Mesenchymal stem cell (in vitro differentiated cells and primary cell): Measurements from ENCODE around the gene DNAJC2. TPM values are rescaled to one million over a fixed set of nuclear protein-coding genes. Genes with fewer than 3 reads are reported as not detected.
"Not testable (repeated sequence)": the region's sequence is repeated elsewhere in the genome, so short reads cannot be mapped to it uniquely, and the experiment has no call there.

Source experiments
- DNase-seq: peaks from one replicate; pipeline ENCODE4 v3.0.0-alpha.2; 2013
- H2AFZ ChIP-seq: one replicate; pipeline ENCODE4 v1.6.1; 2013; ENCODE audit warnings: low read depth, mild to moderate bottlenecking, control low read depth, inconsistent platforms, low read length, moderate library complexity
- H2AK5ac ChIP-seq: 2 replicates; pipeline ENCODE4 v1.6.1; 2013; ENCODE audit warnings: low read length, moderate library complexity, mild to moderate bottlenecking, inconsistent platforms; ENCODE audit not compliant: severe bottlenecking
- H2BK120ac ChIP-seq: one replicate; pipeline ENCODE4 v1.6.1; 2013; ENCODE audit warnings: low read depth, mild to moderate bottlenecking, inconsistent platforms, low read length, moderate library complexity
- H2BK12ac ChIP-seq, 2 experiments: one replicate each; pipeline ENCODE4 v1.6.1; 2013; ENCODE audit warnings: inconsistent platforms in 2 of 2, low read length in 2 of 2, mild to moderate bottlenecking in 2 of 2, moderate library complexity in 2 of 2, control low read depth in 1 of 2
- H2BK15ac ChIP-seq: one replicate; pipeline ENCODE4 v1.6.1; 2013; ENCODE audit warnings: mild to moderate bottlenecking, low read depth, inconsistent platforms; ENCODE audit not compliant: poor library complexity, severe bottlenecking
- H2BK5ac ChIP-seq: 2 replicates; pipeline ENCODE4 v1.6.1; 2013; ENCODE audit warnings: low read depth, mild to moderate bottlenecking, low read length, control low read depth, inconsistent platforms; ENCODE audit not compliant: poor library complexity, severe bottlenecking
- H3K14ac ChIP-seq, 2 experiments: one replicate each; pipeline ENCODE4 v1.6.1; 2013; ENCODE audit warnings: inconsistent platforms in 2 of 2, low read length in 2 of 2, control low read depth in 1 of 2, mild to moderate bottlenecking in 1 of 2, moderate library complexity in 1 of 2
- H3K18ac ChIP-seq, 2 experiments: one replicate each; pipeline ENCODE4 v1.6.1; 2013; ENCODE audit warnings: inconsistent platforms in 2 of 2, low read length in 2 of 2, control low read depth in 1 of 2, low read depth in 1 of 2, mild to moderate bottlenecking in 1 of 2
- H3K23ac ChIP-seq, 2 experiments: one replicate each; pipeline ENCODE4 v1.6.1; 2013; ENCODE audit warnings: inconsistent platforms in 2 of 2, low read length in 2 of 2, mild to moderate bottlenecking in 2 of 2, moderate library complexity in 2 of 2, control low read depth in 1 of 2
- H3K27ac ChIP-seq: 2 replicates; pipeline ENCODE4 v1.5.1; 2013; ENCODE audit warnings: mild to moderate bottlenecking, moderate library complexity, low read length, control low read depth, inconsistent platforms; ENCODE audit not compliant: poor library complexity, severe bottlenecking
- H3K27me3 ChIP-seq, 2 experiments: 2 replicates each; pipeline versions ENCODE4 v1.6.1 to v1.7.0; 2013; ENCODE audit warnings: low read length in 2 of 2, mild to moderate bottlenecking in 2 of 2, moderate library complexity in 2 of 2, control low read depth in 1 of 2, inconsistent platforms in 1 of 2; ENCODE audit not compliant: control insufficient read depth in 1 of 2, insufficient read depth in 1 of 2
- H3K36me3 ChIP-seq, 2 experiments: 2 replicates each; pipeline versions ENCODE4 v1.6.1 to v1.7.0; 2013; ENCODE audit warnings: low read length in 2 of 2, control low read depth in 1 of 2, inconsistent platforms in 1 of 2, low read depth in 1 of 2, mild to moderate bottlenecking in 1 of 2; ENCODE audit not compliant: insufficient read depth in 2 of 2, control insufficient read depth in 1 of 2
- H3K4ac ChIP-seq, 2 experiments: one replicate each; pipeline ENCODE4 v1.6.1; 2013; ENCODE audit warnings: inconsistent platforms in 2 of 2, low read length in 2 of 2, mild to moderate bottlenecking in 2 of 2, moderate library complexity in 2 of 2, control low read depth in 1 of 2, low read depth in 1 of 2
- H3K4me1 ChIP-seq: 2 replicates; pipeline ENCODE4 v1.6.1; 2013; ENCODE audit warnings: low read depth, low read length, control low read depth; ENCODE audit not compliant: control insufficient read depth, insufficient read depth
- H3K4me2 ChIP-seq: 2 replicates; pipeline ENCODE4 v1.6.1; 2013; ENCODE audit warnings: low read length, mild to moderate bottlenecking, inconsistent platforms; ENCODE audit not compliant: poor library complexity, severe bottlenecking
- H3K4me3 ChIP-seq, 2 experiments: 2 replicates each; pipeline versions ENCODE4 v1.5.1 to v1.7.0; 2013; ENCODE audit warnings: low read length in 2 of 2, mild to moderate bottlenecking in 2 of 2, control low read depth in 1 of 2, low read depth in 1 of 2; ENCODE audit not compliant: insufficient read depth in 1 of 2
- H3K79me1 ChIP-seq: replicated peaks from 2 replicates; pipeline ENCODE4 v1.6.1; 2013; ENCODE audit warnings: mild to moderate bottlenecking, control low read depth, low read length, inconsistent platforms; ENCODE audit not compliant: poor library complexity, severe bottlenecking
- H3K9ac ChIP-seq: 2 replicates; pipeline ENCODE4 v1.7.0; 2013; ENCODE audit warnings: mild to moderate bottlenecking, low read length, moderate library complexity
- H3K9me3 ChIP-seq: 2 replicates; pipeline ENCODE4 v1.7.0; 2013; ENCODE audit warnings: mild to moderate bottlenecking, low read length; ENCODE audit not compliant: control insufficient read depth
- H4K8ac ChIP-seq: one replicate; pipeline ENCODE4 v1.6.1; 2013; ENCODE audit warnings: inconsistent platforms, mild to moderate bottlenecking, low read length, moderate library complexity
- H4K91ac ChIP-seq: one replicate; pipeline ENCODE4 v1.6.1; 2013; ENCODE audit warnings: mild to moderate bottlenecking, low read length, inconsistent platforms
- WGBS: methylation state at CpG from one replicate; pipeline ENCODE4 v1.1.7; 2013; ENCODE audit warnings: mixed read lengths; 5-methylcytosine and 5-hydroxymethylcytosine counted together
- small RNA-seq: library from polyadenylated mRNA; stranded (forward); fragments of <200 nt; extraction: miRNeasy Mini kit (QIAGEN cat#:217004); gene quantifications from one replicate; pipeline ENCODE3, GENCODE V24; 2013; ENCODE audit warnings: low read depth

Gene DNAJC2

DNA sequence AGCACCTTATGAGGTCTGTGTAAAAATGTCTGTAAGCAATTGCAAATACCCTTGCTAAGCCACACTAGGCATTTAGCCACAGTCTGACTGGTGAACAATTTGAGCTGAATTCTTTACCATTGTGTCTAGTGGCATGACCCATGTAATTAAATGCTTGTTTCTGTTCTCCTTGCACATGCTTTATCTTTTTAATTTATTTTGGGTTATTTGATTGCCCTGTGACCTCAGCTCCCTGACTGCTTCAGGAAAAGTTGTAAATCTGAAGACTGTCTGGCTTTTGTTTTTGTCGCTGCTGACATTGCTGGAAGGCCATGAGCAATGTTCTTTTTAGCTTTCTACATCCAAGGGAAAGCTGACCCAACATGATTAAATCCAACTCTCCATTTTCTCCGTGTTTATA is 78.3 kb downstream of the DNAJC2 start:
- not testable (repeated sequence) for H2BK5ac ChIP-seq, H2AK5ac ChIP-seq, H2AFZ ChIP-seq, H2BK12ac ChIP-seq, H4K91ac ChIP-seq, H3K27ac ChIP-seq, H3K4me2 ChIP-seq, H3K4ac ChIP-seq, H3K36me3 ChIP-seq, H3K23ac ChIP-seq, H2BK15ac ChIP-seq, H3K4me3 ChIP-seq, H3K79me1 ChIP-seq, H3K18ac ChIP-seq, H4K8ac ChIP-seq, H3K9ac ChIP-seq, H3K9me3 ChIP-seq, H2BK120ac ChIP-seq, DNase-seq, H3K14ac ChIP-seq, H3K27me3 ChIP-seq, H3K4me1 ChIP-seq
- WGBS: no CpG with 5 or more reads among the region's 2 CpGs

DNA sequence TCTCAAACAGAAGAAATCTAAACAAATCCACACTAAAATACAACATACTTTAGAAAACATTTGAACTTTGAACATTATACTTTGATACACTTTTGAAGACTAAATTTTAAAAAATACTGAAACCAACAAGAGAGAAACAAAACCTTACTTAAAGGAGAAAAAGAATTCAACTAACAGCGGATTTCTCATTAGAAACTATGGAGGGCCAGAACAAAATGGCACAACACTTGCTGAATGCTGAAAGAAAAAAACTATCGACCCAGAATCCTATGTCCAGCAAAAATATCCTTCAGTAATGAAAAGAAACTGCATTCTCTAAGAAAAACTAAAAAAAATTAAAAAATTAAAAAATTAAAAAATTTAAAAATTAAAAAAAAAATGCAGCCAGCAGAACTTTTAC is 80.5 kb downstream of the DNAJC2 start:
- H4K8ac ChIP-seq, H3K4me1 ChIP-seq, H3K9ac ChIP-seq, H2AFZ ChIP-seq, H3K14ac ChIP-seq, H4K91ac ChIP-seq, H2BK120ac ChIP-seq, H3K4me2 ChIP-seq, H2AK5ac ChIP-seq, H2BK5ac ChIP-seq, H3K23ac ChIP-seq, H3K18ac ChIP-seq, H3K36me3 ChIP-seq, H3K4ac ChIP-seq, H3K4me3 ChIP-seq, H3K27me3 ChIP-seq, H3K79me1 ChIP-seq, H2BK12ac ChIP-seq, H2BK15ac ChIP-seq, H3K9me3 ChIP-seq, H3K27ac ChIP-seq, DNase-seq: not testable (repeated sequence)
- 100% methylated on average over 1 of the region's 2 CpGs for WGBS

Small RNA genes lying within 50 kb of the gene (small RNA-seq; reads per million reads assigned to genes)
- gene RPS29P16: not detected
